H1 (cell line): ENCODE results near the gene CLEC14A. TPM values are rescaled to one million over a fixed set of nuclear protein-coding genes. Genes with fewer than 3 reads are reported as not detected.

Experiments
- CTCF ChIA-PET: fragments of 300-600 bp; sonication (Branson Sonifier 250); formaldehyde crosslinking; loops from one replicate; lab custom pipeline; 2021; ENCODE audit not compliant: partially characterized antibody; lab: Charles Lee
- POLR2A ChIA-PET: fragments of 300-600 bp; sonication (Branson Sonifier 250); formaldehyde crosslinking; loops from one replicate; lab custom pipeline; 2021; ENCODE audit warnings: inconsistent platforms; ENCODE audit not compliant: partially characterized antibody; lab: Charles Lee
- DNase-seq, 2 experiments: peaks; one replicate each; pipeline versions ENCODE4 v3.0.0 to v3.0.0-alpha.2; 2010 to 2022; ENCODE audit warnings: low spot score in 2 of 2, low read depth in 1 of 2, mixed read lengths in 1 of 2
- FAIRE-seq: peaks from 2 replicates; lab custom pipeline; 2011; peaks lifted over from hg19 to GRCh38; lab: Jason Lieb, UNC
- H2AFZ ChIP-seq: 2 replicates; pipeline ENCODE4 v1.8.1; 2012; ENCODE audit warnings: low read length, inconsistent platforms
- H2AK5ac ChIP-seq: 2 replicates; pipeline ENCODE4 v1.6.1; 2013; ENCODE audit warnings: low read depth, low read length
- H2BK120ac ChIP-seq: replicated peaks from 2 replicates; pipeline ENCODE3; 2013; ENCODE audit warnings: low read depth, low read length, inconsistent platforms
- H2BK12ac ChIP-seq: 2 replicates; pipeline ENCODE4 v1.6.1; 2013; ENCODE audit warnings: low read depth, low read length
- H2BK15ac ChIP-seq: 2 replicates; pipeline ENCODE4 v1.6.1; 2013; ENCODE audit warnings: low read length
- H2BK20ac ChIP-seq: 2 replicates; pipeline ENCODE4 v1.6.1; 2013; ENCODE audit warnings: low read length
- H2BK5ac ChIP-seq: 2 replicates; pipeline ENCODE4 v1.6.1; 2013; ENCODE audit warnings: low read depth, low read length
- H3K14ac ChIP-seq: 2 replicates; pipeline ENCODE4 v1.6.1; 2013; ENCODE audit warnings: inconsistent platforms; ENCODE audit not compliant: insufficient read length
- H3K18ac ChIP-seq: 2 replicates; pipeline ENCODE4 v1.6.1; 2013; ENCODE audit warnings: low read length; ENCODE audit errors: extremely low read depth
- H3K23ac ChIP-seq: 2 replicates; pipeline ENCODE4 v1.6.1; 2013; ENCODE audit warnings: inconsistent platforms; ENCODE audit not compliant: insufficient read length
- H3K23me2 ChIP-seq: 2 replicates; pipeline ENCODE4 v1.6.1; 2013; ENCODE audit warnings: low read depth, low read length
- H3K27ac ChIP-seq: 2 replicates; pipeline ENCODE4 v1.6.1; 2011; ENCODE audit warnings: low read depth, low read length, inconsistent platforms
- H3K27me3 ChIP-seq, 4 experiments: replicated peaks in 1 of 4; 1 replicate in 1 of 4; 2 replicates in 3 of 4; pipeline versions ENCODE4 v1.6.1 to v1.8.1; 2011 to 2013; ENCODE audit warnings: low read length in 3 of 4, mild to moderate bottlenecking in 3 of 4, inconsistent platforms in 2 of 4, mixed read lengths in 2 of 4, moderate library complexity in 1 of 4; ENCODE audit not compliant: control insufficient read depth in 3 of 4, insufficient read depth in 3 of 4; ENCODE audit errors: extremely low read depth in 1 of 4
- H3K36me3 ChIP-seq, 4 experiments: 2 replicates each; pipeline versions ENCODE4 v1.6.1 to v1.8.1; 2011 to 2013; ENCODE audit warnings: mild to moderate bottlenecking in 4 of 4, low read length in 3 of 4, moderate library complexity in 2 of 4, control low read depth in 1 of 4, inconsistent platforms in 1 of 4; ENCODE audit not compliant: insufficient read depth in 4 of 4, control insufficient read depth in 2 of 4
- H3K4ac ChIP-seq: replicated peaks from 2 replicates; pipeline ENCODE3; 2013; ENCODE audit warnings: low read length, low read depth, mixed read lengths, inconsistent platforms; ENCODE audit not compliant: insufficient read length
- H3K4me1 ChIP-seq, 4 experiments: replicated peaks in 1 of 4; 1 replicate in 1 of 4; 2 replicates in 3 of 4; pipeline versions ENCODE4 v1.6.1 to v1.8.1; 2011 to 2013; ENCODE audit warnings: low read length in 3 of 4, inconsistent platforms in 2 of 4, mixed read lengths in 1 of 4; ENCODE audit not compliant: insufficient read depth in 4 of 4, control insufficient read depth in 3 of 4
- H3K4me2 ChIP-seq, 2 experiments: 2 replicates each; pipeline versions ENCODE4 v1.6.1 to v1.8.1; 2011 to 2013; ENCODE audit warnings: low read depth in 2 of 2, low read length in 2 of 2, control low read depth in 1 of 2, inconsistent platforms in 1 of 2, mild to moderate bottlenecking in 1 of 2; ENCODE audit not compliant: insufficient read depth in 1 of 2
- H3K4me3 ChIP-seq, 4 experiments: fragments of 200-600, 300-600 bp in 1 of 4; sonication (generic), shearing (Covaris generic), sonication (Bioruptor Twin) in 1 of 4; 2 replicates each; pipeline versions ENCODE4 v1.5.1 to v1.8.1; 2011 to 2016; ENCODE audit warnings: low read length in 4 of 4, low read depth in 3 of 4, control low read depth in 2 of 4, inconsistent platforms in 2 of 4, mild to moderate bottlenecking in 2 of 4, mixed read lengths in 1 of 4, moderate library complexity in 1 of 4; ENCODE audit not compliant: insufficient read depth in 2 of 4; ENCODE audit errors: extremely low read depth in 1 of 4
- H3K56ac ChIP-seq: replicated peaks from 2 replicates; pipeline ENCODE3; 2013; ENCODE audit warnings: low read depth, mild to moderate bottlenecking, mixed read lengths, low read length, inconsistent platforms; ENCODE audit not compliant: insufficient read length
- H3K79me1 ChIP-seq: 2 replicates; pipeline ENCODE4 v1.6.1; 2013; ENCODE audit warnings: low read depth, low read length, control low read depth
- H3K79me2 ChIP-seq, 2 experiments: 2 replicates each; pipeline versions ENCODE4 v1.6.1 to v1.8.1; 2012 to 2013; ENCODE audit warnings: low read length in 2 of 2, mild to moderate bottlenecking in 2 of 2, inconsistent platforms in 1 of 2; ENCODE audit not compliant: insufficient read depth in 2 of 2, control insufficient read depth in 1 of 2
- H3K9ac ChIP-seq, 4 experiments: replicated peaks in 1 of 4; 1 replicate in 1 of 4; 2 replicates in 3 of 4; pipeline versions ENCODE4 v1.6.1 to v1.8.1; 2011 to 2013; ENCODE audit warnings: low read depth in 3 of 4, low read length in 3 of 4, control low read depth in 2 of 4, mild to moderate bottlenecking in 2 of 4, moderate library complexity in 2 of 4, inconsistent platforms in 1 of 4; ENCODE audit errors: extremely low read depth in 1 of 4
- H3K9me3 ChIP-seq, 2 experiments: 2 replicates each; pipeline versions ENCODE4 v1.6.1 to v1.8.1; 2012 to 2013; ENCODE audit warnings: mild to moderate bottlenecking in 2 of 2, moderate library complexity in 2 of 2, control low read depth in 1 of 2, inconsistent platforms in 1 of 2, low read depth in 1 of 2, low read length in 1 of 2, mixed read lengths in 1 of 2; ENCODE audit not compliant: insufficient read depth in 2 of 2
- H4K20me1 ChIP-seq, 2 experiments: replicated peaks in 1 of 2; 2 replicates each; pipeline versions ENCODE3 to v1.8.1; 2011 to 2013; ENCODE audit warnings: inconsistent platforms in 2 of 2, low read length in 2 of 2, mild to moderate bottlenecking in 1 of 2; ENCODE audit not compliant: insufficient read depth in 2 of 2, control insufficient read depth in 1 of 2
- H4K5ac ChIP-seq: 2 replicates; pipeline ENCODE4 v1.6.1; 2013; ENCODE audit warnings: low read length, low read depth, mixed read lengths, inconsistent platforms; ENCODE audit not compliant: insufficient read length
- H4K8ac ChIP-seq: 2 replicates; pipeline ENCODE4 v1.8.0; 2013; ENCODE audit warnings: mild to moderate bottlenecking, moderate library complexity, low read length, inconsistent platforms; ENCODE audit not compliant: insufficient read depth; ENCODE audit errors: extremely low read depth
- H4K91ac ChIP-seq: replicated peaks from 2 replicates; pipeline ENCODE3; 2013; ENCODE audit warnings: low read length, mixed read lengths, inconsistent platforms; ENCODE audit not compliant: insufficient read length
- BACH1 ChIP-seq: IDR thresholded peaks from 2 replicates; pipeline ENCODE4 v1.6.1; 2012; ENCODE audit warnings: low read length, improper control_type of control experiment
- CBX5 ChIP-seq: fragments of 300-800, 300-1000 bp; sonication (generic); IDR thresholded peaks from 2 replicates; pipeline ENCODE4 v1.7.1; 2016; ENCODE audit warnings: antibody characterized with exemption, low read length, low read depth
- EGR1 ChIP-seq: IDR thresholded peaks from 2 replicates; pipeline ENCODE4 v1.6.1; 2011; ENCODE audit warnings: low read depth, low read length, borderline replicate concordance
- EP300 ChIP-seq, 2 experiments: IDR thresholded peaks; 1 replicate in 1 of 2; 2 replicates in 1 of 2; pipeline ENCODE4 v1.6.1; 2011 to 2012; ENCODE audit warnings: low read depth in 2 of 2, low read length in 2 of 2, mild to moderate bottlenecking in 2 of 2, borderline replicate concordance in 1 of 2, inconsistent platforms in 1 of 2, moderate library complexity in 1 of 2
- FOSL1 ChIP-seq: IDR thresholded peaks from 2 replicates; pipeline ENCODE4 v1.6.1; 2011; ENCODE audit warnings: mild to moderate bottlenecking, low read depth, low read length, moderate library complexity; ENCODE audit not compliant: insufficient read depth
- GTF2F1 ChIP-seq: IDR thresholded peaks from 2 replicates; pipeline ENCODE4 v1.6.1; 2012; ENCODE audit warnings: low read depth, low read length, improper control_type of control experiment, borderline replicate concordance
- JUND ChIP-seq: IDR thresholded peaks from 2 replicates; pipeline ENCODE4 v1.6.1; 2011; ENCODE audit warnings: mild to moderate bottlenecking, improper control_type of control experiment, low read length
- KDM5A ChIP-seq: fragments of 200-600 bp; IDR thresholded peaks from 2 replicates; pipeline ENCODE4 v1.7.1; 2012; ENCODE audit warnings: mild to moderate bottlenecking, low read length, inconsistent platforms, mixed read lengths
- RAD21 ChIP-seq, 2 experiments: IDR thresholded peaks in 1 of 2; conservative IDR thresholded peaks in 1 of 2; 2 replicates each; pipeline ENCODE4 v1.6.1; 2011; ENCODE audit warnings: low read depth in 2 of 2, low read length in 2 of 2, improper control_type of control experiment in 1 of 2, inconsistent platforms in 1 of 2, mild to moderate bottlenecking in 1 of 2, moderate library complexity in 1 of 2
- SIN3A ChIP-seq, 2 experiments: IDR thresholded peaks in 1 of 2; conservative IDR thresholded peaks in 1 of 2; 2 replicates each; pipeline ENCODE4 v1.6.1; 2011 to 2012; ENCODE audit warnings: low read length in 2 of 2, improper control_type of control experiment in 1 of 2, low read depth in 1 of 2, mild to moderate bottlenecking in 1 of 2
- SIRT6 ChIP-seq: IDR thresholded peaks from one replicate; pipeline ENCODE4 v1.7.1; 2012; ENCODE audit warnings: low read length, inconsistent platforms
- TEAD4 ChIP-seq: IDR thresholded peaks from 2 replicates; pipeline ENCODE4 v1.6.1; 2012; ENCODE audit warnings: low read depth, low read length, inconsistent platforms, mixed read lengths
- WGBS, 2 experiments: shearing (Covaris generic) in 1 of 2; methylation state at CpG; one replicate each; pipeline versions ENCODE4 v1.1.6 to v1.1.7; 2013 to 2015; ENCODE audit warnings: low lambda C conversion rate in 2 of 2, mixed read lengths in 2 of 2, inconsistent platforms in 1 of 2, low coverage in 1 of 2, missing lambda C conversion rate in 1 of 2; ENCODE audit not compliant: insufficient replicate concordance in 2 of 2, insufficient coverage in 1 of 2, insufficient read length in 1 of 2; ENCODE audit errors: extremely low coverage in 1 of 2, missing lambda C conversion rate in 1 of 2; 5-methylcytosine and 5-hydroxymethylcytosine counted together
- polyA plus RNA-seq, 7 experiments: library from polyadenylated mRNA; depleted of rRNA in 3 of 7; stranded (reverse) in 5 of 7; unstranded in 2 of 7; fragments of >200 nt in 5 of 7; fragments of 200-250 nt in 2 of 7; gene quantifications; 1 replicate in 5 of 7; 2 replicates in 1 of 7; 4 replicates in 1 of 7; pipeline versions ENCODE4 v1.2.1 to v1.2.3, GENCODE V29; 2011 to 2013; ENCODE audit warnings: missing spikeins in 2 of 7, mixed read lengths in 2 of 7
- total RNA-seq: library from RNA; stranded (reverse); fragmentation: NEBNext Ultra II Directional; extraction: Animal tissue kit (Norgen Biotek cat#: 25700); gene quantifications from 2 replicates; pipeline ENCODE4 v1.2.1, GENCODE V29; 2021
- TF ChIP-seq, protein P1 (sequence below): IDR thresholded peaks from 2 replicates; pipeline ENCODE4 v1.6.1; 2012; ENCODE audit warnings: inconsistent platforms

The CLEC14A gene
- total and polyA plus RNA-seq, 2 of the 8 experiments (the other 6 are each of a cell fraction or from before 2014, with no cell fraction given): 0.09 to 0.13 TPM

DNA sequence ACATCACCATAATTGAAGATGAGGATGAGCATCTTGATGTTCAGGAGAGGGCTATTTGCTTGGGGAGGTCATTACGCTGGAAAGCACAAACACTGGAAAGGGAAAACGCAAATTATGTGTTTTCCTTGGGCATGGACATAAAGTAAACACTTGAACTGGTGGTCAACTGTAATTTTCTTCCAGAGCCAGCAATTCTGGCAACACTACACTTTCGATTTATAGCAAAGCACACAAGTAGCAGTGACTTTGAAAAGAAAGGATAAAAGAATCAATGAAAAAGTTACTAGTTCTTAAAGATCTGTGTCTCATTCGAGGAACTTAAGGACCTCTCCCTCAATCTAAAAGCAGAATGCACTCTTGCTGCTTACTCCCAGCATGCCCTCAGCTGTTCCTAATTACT, 2.2 kb downstream of the CLEC14A start:
- no peak overlapping the region for H4K91ac ChIP-seq
- no peak overlapping the region for H2AFZ ChIP-seq
- no peak overlapping the region for H3K56ac ChIP-seq
- H4K8ac ChIP-seq: no peak overlapping the region
- H2BK12ac ChIP-seq: no peak overlapping the region
- peaks cover 10% of the 10 kb centered on the region; the same call in 1 of the 2 replicates for H3K23me2 ChIP-seq
- 74% methylated on average over 4 of the region's 4 CpGs; no CpG with 5 or more reads in 1 of the 2 experiments for WGBS, 2 experiments
- ChIA-PET CTCF (interaction anchor here (1.3 to 1.6 kb wide), 2 partner anchors 45 to 152 kb away, joined by 3 read pairs; no protein-coding TSS in a partner anchor), POLR2A (interaction anchor here (1.0 to 4.5 kb wide), 2 partner anchors 15 to 45 kb away, joined by 5 to 33 read pairs; partner anchors contain the start of gene SSTR1)
- no peak overlapping the region for H4K5ac ChIP-seq
- H3K9ac ChIP-seq: no peak overlapping the region
- H3K23ac ChIP-seq: no peak overlapping the region
- H3K27me3 ChIP-seq: peaks cover 28 to 58% (median 43%) of the 10 kb centered on the region in 4 experiments
- H3K27ac ChIP-seq: no peak overlapping the region
- no peaks in the 10 kb centered on the region for H3K9me3 ChIP-seq
- H3K4me2 ChIP-seq: no peak overlapping the region; a peak in 1 of 4 replicates
- H3K4me3 ChIP-seq: no peak overlapping the region
- no peak overlapping the region for H2AK5ac ChIP-seq
- no peaks in the 10 kb centered on the region for H4K20me1 ChIP-seq
- H2BK15ac ChIP-seq: no peak overlapping the region
- DNase-seq (no peak), FAIRE-seq (no peak)
- no peak overlapping the region for H3K14ac ChIP-seq
- peaks cover 0 to 14% (median 6%) of the 10 kb centered on the region in 4 experiments; a peak in 5 of 7 replicates for H3K4me1 ChIP-seq
- H3K36me3 ChIP-seq: no peaks in the 10 kb centered on the region; a peak in 2 of 8 replicates
- H3K79me1 ChIP-seq: no peaks in the 10 kb centered on the region
- H2BK5ac ChIP-seq: no peak overlapping the region
- no peak overlapping the region for H2BK20ac ChIP-seq
- no peaks in the 10 kb centered on the region for H3K79me2 ChIP-seq
- H2BK120ac ChIP-seq: no peak overlapping the region
- H3K4ac ChIP-seq: no peak overlapping the region
- no peak overlapping the region for H3K18ac ChIP-seq
- TF ChIP-seq KDM5A (no peak), SIRT6 (no peak), TEAD4 (no peak), JUND (no peak), BACH1 (no peak), GTF2F1 (no peak), EGR1 (no peak), FOSL1 (no peak), CBX5 (no peak), SIN3A (conservative IDR thresholded peaks at IDR 0.05 in 1 of 2, IDR thresholded peaks at IDR 0.05 in 1 of 2; ENCODE audit: low read depth in 1 of 2, low read length in 2 of 2) (no peak), RAD21 (IDR thresholded peaks at IDR 0.05 in 1 of 2, conservative IDR thresholded peaks at IDR 0.05 in 1 of 2; ENCODE audit: low read depth in 2 of 2, low read length in 2 of 2) (no peak), EP300 (IDR thresholded peaks at IDR 0.05; ENCODE audit: borderline replicate concordance in 1 of 2, low read depth in 2 of 2, low read length in 2 of 2) (no peak)
- TF ChIP-seq, protein P1, sequence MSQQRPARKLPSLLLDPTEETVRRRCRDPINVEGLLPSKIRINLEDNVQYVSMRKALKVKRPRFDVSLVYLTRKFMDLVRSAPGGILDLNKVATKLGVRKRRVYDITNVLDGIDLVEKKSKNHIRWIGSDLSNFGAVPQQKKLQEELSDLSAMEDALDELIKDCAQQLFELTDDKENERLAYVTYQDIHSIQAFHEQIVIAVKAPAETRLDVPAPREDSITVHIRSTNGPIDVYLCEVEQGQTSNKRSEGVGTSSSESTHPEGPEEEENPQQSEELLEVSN: no peak
